Left ventricle myocardium inferior (tissue), 1 donor: Measurements from ENCODE around the gene NCF4. TPM values are rescaled to one million over a fixed set of nuclear protein-coding genes. Genes with fewer than 3 reads are reported as not detected.

ENCODE experiments used
- DNase-seq: peaks from one replicate; pipeline ENCODE4 v3.0.0-alpha.2; 2020
- H3K27ac ChIP-seq: fragments of 200-600 bp; replicated peaks from 2 replicates; pipeline ENCODE4 v1.8.0; 2021
- H3K27me3 ChIP-seq: fragments of 200-600 bp; 2 replicates; pipeline ENCODE4 v1.8.0; 2021; ENCODE audit warnings: low read depth
- H3K36me3 ChIP-seq: fragments of 200-600 bp; 2 replicates; pipeline ENCODE4 v1.8.0; 2021
- H3K4me1 ChIP-seq: fragments of 200-600 bp; 2 replicates; pipeline ENCODE4 v1.8.0; 2021
- H3K4me3 ChIP-seq: fragments of 200-600 bp; 2 replicates; pipeline ENCODE4 v1.8.0; 2021; ENCODE audit warnings: mild to moderate bottlenecking, moderate library complexity
- H3K9me3 ChIP-seq: fragments of 200-600 bp; replicated peaks from 2 replicates; pipeline ENCODE4 v1.8.0; 2021
- intact Hi-C: fragments of 100-400 bp; cut with micrococcal nuclease; formaldehyde crosslinking; loops from one replicate; pipeline ENCODE4 v1.11.0; 2022
- total RNA-seq: library from RNA; stranded (reverse); fragmentation: NEBNext Ultra II Directional; extraction: Animal tissue kit (Norgen Biotek cat#: 25700); gene quantifications from one replicate; pipeline ENCODE4 v1.2.1, GENCODE V29; 2021
- TF ChIP-seq, protein P1 (sequence below): fragments of 200-600 bp; IDR thresholded peaks from 2 replicates; pipeline ENCODE4 v1.8.0; 2021; ENCODE audit warnings: antibody characterized with exemption, mild to moderate bottlenecking, borderline replicate concordance
- donor health status: DM: no; HTN: yes; CAD: no; lungs with severe emphysema.

The NCF4 gene
- total RNA-seq, 1 donor from 2014 or later: 5.5 TPM

DNA sequence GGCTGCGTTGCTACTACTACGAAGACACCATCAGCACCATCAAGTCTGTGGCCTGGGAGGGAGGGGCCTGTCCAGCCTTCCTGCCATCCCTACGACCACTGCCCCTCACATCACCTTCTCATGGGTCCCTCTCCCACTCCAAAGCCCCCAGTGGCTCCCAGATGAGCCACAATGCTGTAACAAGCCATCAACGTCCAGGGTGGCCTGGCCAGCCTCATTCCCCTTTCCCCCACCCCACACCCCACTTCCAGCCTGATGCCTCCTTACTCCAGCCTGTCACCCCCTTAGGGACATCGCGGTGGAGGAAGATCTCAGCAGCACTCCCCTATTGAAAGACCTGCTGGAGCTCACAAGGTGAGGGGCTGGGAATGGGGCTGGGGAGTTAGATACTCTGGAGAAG, 14.9 kb downstream of the NCF4 start:
- H3K27me3 ChIP-seq: peaks cover 46% of the 10 kb centered on the region

DNA sequence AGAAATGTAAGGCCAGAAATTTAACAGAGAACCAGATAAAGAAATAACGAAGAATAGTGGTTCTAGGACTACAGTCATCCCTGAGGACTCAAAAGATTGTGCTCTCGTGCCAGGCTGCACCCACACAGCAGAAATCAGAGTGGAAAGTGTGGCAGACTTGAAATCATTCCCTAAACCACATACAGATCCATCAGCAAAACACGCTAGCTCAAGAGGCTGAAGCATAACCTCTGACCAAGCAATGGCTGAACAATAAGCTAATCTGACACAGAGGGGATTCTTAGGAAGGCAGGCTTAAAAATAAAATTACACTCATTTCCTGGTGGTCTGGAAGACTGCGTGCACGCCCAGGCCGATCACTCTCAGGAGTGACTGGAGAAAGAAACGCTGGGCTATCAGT, 19.0 kb downstream of the NCF4 start:
- Histone ChIP-seq H3K36me3 (no peaks in the 10 kb centered on the region), H3K27me3 (peaks cover 40% of the 10 kb centered on the region), H3K4me3 (no peak overlapping the region), H3K9me3 (peaks cover 37% of the 10 kb centered on the region), H3K27ac (no peak overlapping the region), H3K4me1 (no peaks in the 10 kb centered on the region)
- TF ChIP-seq, protein P1, sequence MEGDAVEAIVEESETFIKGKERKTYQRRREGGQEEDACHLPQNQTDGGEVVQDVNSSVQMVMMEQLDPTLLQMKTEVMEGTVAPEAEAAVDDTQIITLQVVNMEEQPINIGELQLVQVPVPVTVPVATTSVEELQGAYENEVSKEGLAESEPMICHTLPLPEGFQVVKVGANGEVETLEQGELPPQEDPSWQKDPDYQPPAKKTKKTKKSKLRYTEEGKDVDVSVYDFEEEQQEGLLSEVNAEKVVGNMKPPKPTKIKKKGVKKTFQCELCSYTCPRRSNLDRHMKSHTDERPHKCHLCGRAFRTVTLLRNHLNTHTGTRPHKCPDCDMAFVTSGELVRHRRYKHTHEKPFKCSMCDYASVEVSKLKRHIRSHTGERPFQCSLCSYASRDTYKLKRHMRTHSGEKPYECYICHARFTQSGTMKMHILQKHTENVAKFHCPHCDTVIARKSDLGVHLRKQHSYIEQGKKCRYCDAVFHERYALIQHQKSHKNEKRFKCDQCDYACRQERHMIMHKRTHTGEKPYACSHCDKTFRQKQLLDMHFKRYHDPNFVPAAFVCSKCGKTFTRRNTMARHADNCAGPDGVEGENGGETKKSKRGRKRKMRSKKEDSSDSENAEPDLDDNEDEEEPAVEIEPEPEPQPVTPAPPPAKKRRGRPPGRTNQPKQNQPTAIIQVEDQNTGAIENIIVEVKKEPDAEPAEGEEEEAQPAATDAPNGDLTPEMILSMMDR: no peak
- no peak for DNase-seq
- intact Hi-C loops: no loop called here

More for the DNA sequence above, 14.9 kb downstream of the NCF4 start:
- TF ChIP-seq, protein P1: no peak
- H3K27ac ChIP-seq: no peak overlapping the region
- H3K9me3 ChIP-seq: peaks cover 11% of the 10 kb centered on the region
- no peak for DNase-seq
- no peaks in the 10 kb centered on the region for H3K36me3 ChIP-seq
- peaks cover 13% of the 10 kb centered on the region for H3K4me1 ChIP-seq
- no peak overlapping the region for H3K4me3 ChIP-seq
- intact Hi-C loops: no loop called here

DNA sequence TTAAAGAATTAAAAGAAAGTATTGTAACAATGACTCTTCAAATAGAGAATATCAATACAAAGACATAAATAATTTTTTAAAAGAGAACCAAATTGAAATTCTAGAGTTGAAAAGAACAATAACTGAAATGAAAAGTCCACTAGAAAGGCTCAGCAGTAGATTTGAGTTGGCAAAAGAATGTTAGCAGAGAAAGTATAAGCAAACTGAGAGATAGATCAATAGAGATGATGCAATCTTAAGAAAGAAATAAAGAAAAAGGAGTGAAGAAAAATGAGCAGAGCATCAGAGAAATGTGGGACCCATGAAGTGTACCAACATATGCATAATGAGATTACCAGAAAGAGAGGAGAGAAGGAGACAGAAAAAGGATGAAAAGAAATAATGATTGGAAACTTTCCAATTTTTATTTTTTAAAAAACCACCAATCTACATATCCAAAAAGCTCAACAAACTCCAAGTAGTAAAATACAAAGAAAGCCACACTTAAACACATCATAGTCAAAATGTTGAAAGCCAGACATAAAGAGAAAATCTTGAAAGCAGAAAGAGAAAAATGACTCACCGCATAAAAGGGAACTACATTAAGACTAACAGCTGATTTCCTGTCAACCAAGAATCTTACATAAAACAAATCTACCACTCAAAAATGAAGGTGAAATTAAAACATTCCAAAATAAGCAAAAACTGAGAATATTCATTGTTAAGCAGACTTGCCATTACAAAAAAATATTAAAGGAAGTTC, 20.9 kb downstream of the NCF4 start:
- H3K36me3 ChIP-seq: no peaks in the 10 kb centered on the region
- no peak overlapping the region for H3K4me3 ChIP-seq
- H3K27me3 ChIP-seq: peaks cover 48% of the 10 kb centered on the region
- DNase-seq: no peak
- TF ChIP-seq, protein P1: no peak
- H3K9me3 ChIP-seq: peaks cover 37% of the 10 kb centered on the region
- intact Hi-C loops: no loop called here
- no peaks in the 10 kb centered on the region for H3K4me1 ChIP-seq
- no peak overlapping the region for H3K27ac ChIP-seq

DNA sequence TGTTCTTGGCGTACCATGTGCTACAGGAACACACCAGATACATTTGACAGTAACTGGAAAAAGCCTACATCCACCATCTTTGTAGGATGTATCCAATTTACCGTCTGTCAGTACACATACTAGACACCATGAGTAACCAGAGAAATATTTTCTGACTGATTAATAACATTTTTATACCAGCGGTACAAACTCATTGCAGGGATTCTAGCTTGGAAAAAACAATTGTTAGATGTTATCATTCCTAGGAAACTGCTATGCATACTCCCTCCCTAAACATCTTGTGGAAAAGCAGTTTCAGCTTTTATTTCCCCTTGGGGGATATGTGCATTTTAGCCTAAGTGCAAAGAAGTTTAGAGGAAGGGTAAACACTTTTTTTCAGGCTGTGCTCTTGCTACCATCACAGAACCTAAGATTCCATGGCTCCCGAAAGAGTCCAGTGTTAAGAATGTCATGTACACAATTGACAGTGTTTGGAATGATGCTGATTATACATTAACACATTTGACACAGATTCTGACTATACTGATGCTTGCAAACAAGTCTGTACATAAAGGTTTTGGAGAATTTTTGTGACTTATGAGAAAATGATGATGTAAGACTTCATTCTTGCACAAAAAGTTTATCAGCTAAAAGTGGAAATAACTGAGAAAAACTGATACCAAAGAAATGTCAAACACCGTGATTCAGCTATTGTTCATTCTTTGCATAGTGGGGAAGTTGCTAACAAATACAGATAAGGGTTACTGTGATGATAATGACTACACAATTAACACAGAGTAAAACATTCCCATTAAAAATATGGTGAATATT, 23.7 kb downstream of the NCF4 start:
- Histone ChIP-seq H3K4me3 (no peak overlapping the region), H3K27me3 (peaks cover 22% of the 10 kb centered on the region), H3K4me1 (no peaks in the 10 kb centered on the region), H3K27ac (no peak overlapping the region), H3K9me3 (peaks cover 40% of the 10 kb centered on the region), H3K36me3 (no peaks in the 10 kb centered on the region)
- TF ChIP-seq, protein P1: no peak
- no peak for DNase-seq
- intact Hi-C loops: no loop called here

DNA sequence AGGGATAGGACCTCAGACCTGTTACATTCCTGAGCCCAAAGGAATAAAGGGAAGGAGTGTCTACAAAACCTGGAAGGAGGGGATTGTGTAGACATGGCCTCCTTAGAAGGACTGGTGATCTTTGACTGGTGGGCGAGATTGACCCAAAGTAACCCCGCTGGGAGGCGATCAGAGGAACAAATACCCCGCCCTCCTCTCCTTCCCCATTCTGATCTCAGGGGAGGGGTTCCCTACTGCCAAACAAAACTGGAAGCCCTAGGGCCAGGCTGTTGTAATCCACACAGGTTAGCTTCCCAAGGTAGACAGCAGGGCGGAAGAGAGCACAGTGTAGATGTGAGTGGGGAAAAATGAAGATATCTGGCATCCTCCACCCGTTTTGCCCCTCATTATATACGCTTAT, 24.7 kb downstream of the NCF4 start:
- TF ChIP-seq, protein P1: no peak
- H3K27ac ChIP-seq: no peak overlapping the region
- no peaks in the 10 kb centered on the region for H3K4me1 ChIP-seq
- H3K36me3 ChIP-seq: no peaks in the 10 kb centered on the region
- no peak for DNase-seq
- H3K4me3 ChIP-seq: no peak overlapping the region
- peaks cover 21% of the 10 kb centered on the region for H3K27me3 ChIP-seq
- intact Hi-C loops: no loop called here
- H3K9me3 ChIP-seq: peaks cover 32% of the 10 kb centered on the region
